Measurements from ENCODE around the gene LRRC28. TPM values are rescaled to one million over a fixed set of nuclear protein-coding genes. Genes with fewer than 3 reads are reported as not detected.

LRRC28 gene
- total RNA-seq, 2 donors from 2014 or later = 18.5 to 26.0 TPM

DNA sequence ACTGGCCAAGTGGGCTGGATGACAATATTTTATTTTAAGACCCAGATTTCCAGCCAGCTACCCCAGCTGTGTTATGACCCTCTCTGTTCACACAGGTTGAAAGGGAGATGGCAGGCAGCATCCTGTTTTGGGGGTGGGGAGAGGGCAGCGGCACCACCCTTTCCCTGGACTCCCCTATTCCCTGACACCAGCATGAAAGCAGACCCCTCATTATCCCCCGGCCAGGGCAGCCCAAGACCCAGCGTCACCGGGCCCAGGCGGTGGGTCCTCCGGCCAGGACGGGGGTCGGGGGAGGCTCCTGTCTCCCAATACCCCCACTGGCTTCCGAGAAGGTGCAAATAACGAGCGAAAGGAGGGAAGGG lies 186.9 kb downstream of the LRRC28 start:
- Mint-ChIP-seq H3K27me3 (peaks cover 3% of the 10 kb centered on the region), H3K4me1 (peaks cover 11% of the 10 kb centered on the region), H3K36me3 (ENCODE audit: low read depth) (no peaks in the 10 kb centered on the region), H3K27ac (no peak overlapping the region), H3K9me3 (no peaks in the 10 kb centered on the region), H3K4me3 (no peak overlapping the region)
- ATAC-seq (replicated peaks) = no peak

DNA sequence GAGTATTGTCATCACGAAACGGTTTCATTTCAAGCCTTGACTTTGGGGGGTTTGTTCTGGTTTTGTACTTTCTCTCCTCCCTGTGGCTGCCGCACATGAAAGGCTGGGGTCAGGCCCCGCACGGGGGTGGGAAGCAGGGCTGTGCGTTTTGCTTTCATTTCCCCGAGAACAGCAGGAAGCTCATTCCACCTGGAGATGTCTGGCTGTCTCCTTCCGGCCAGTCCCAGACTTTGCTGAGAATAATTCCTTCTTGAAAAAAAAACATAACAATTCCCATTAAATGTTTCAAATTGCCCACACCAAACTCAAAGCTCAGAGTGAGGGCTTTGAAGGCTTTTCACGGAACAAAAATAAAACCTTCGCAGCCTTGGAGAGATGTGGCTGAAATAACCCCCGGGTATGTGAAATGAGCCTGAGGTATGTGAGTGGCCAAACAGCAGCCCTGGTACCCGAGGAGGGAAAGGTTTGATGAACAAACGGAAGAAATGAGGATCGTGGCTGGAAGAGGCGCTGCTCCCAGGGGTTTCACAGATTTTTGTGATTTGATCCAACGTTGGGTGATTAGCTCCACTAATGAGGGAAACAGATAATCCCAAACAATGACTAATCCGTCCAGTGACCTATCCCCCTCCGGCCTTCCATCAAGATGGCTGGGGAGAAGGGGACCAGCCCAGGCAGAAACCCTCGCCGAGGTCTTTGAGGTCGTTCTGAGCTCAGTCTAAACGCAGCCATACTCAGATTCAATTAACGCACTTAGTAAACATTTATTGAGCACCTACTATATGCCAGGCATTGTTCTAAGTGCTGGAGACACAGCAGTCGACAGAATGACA lies 187.6 kb downstream of the LRRC28 start:
- no peaks in the 10 kb centered on the region for H3K36me3 Mint-ChIP-seq (ENCODE audit: low read depth)
- H3K27ac Mint-ChIP-seq = no peak overlapping the region
- peaks cover 14% of the 10 kb centered on the region for H3K4me1 Mint-ChIP-seq
- H3K9me3 Mint-ChIP-seq = no peaks in the 10 kb centered on the region
- H3K27me3 Mint-ChIP-seq = peaks cover 3% of the 10 kb centered on the region
- ATAC-seq (replicated peaks) = no peak
- H3K4me3 Mint-ChIP-seq = no peak overlapping the region

DNA sequence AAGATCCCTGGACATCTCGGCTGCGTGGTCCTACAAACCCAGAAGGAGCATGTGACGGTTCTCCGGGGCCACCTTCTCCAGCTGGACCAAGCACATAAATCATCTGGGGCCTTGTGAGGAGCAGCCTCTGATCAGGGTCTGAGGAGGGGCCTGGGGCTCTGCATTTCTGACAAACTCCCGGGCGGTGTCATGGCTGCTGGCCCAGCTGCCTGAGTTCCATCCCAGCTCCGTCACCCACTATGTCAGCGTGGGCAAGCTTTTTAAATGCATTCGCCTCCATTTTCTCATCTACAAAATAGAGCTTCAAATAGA lies 188.2 kb downstream of the LRRC28 start:
- no peaks in the 10 kb centered on the region for H3K36me3 Mint-ChIP-seq (ENCODE audit: low read depth)
- H3K4me1 Mint-ChIP-seq = peaks cover 16% of the 10 kb centered on the region
- H3K4me3 Mint-ChIP-seq = no peak overlapping the region
- no peak overlapping the region for H3K27ac Mint-ChIP-seq
- no peak for ATAC-seq (replicated peaks)
- no peaks in the 10 kb centered on the region for H3K9me3 Mint-ChIP-seq
- peaks cover 3% of the 10 kb centered on the region for H3K27me3 Mint-ChIP-seq

DNA sequence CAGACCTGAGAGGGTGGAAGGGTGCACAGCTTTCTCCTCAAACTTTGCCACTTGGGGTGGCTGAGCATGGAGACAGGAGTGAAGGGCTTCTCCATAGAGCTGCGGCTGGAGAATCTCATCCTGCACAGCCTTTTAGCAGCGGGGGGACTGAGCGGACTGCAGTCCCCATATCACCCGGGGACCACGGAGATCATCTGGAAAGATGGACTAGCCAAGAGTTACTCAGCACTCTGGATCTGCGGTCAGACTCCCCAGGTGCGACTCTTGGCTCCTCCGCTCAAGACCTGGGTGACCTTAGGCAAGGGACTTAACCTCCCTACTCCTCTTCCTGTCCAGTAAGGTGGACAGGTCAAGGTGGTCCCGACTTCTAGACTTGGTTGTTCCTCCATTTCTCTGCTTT lies 188.7 kb downstream of the LRRC28 start:
- Mint-ChIP-seq H3K27ac (no peak overlapping the region), H3K27me3 (peaks cover 3% of the 10 kb centered on the region), H3K4me1 (peaks cover 16% of the 10 kb centered on the region), H3K36me3 (ENCODE audit: low read depth) (no peaks in the 10 kb centered on the region), H3K9me3 (no peaks in the 10 kb centered on the region), H3K4me3 (no peak overlapping the region)
- ATAC-seq (replicated peaks) = no peak

Other genes with a start within 250 kb of the LRRC28 start
- gene PGPEP1L, start 243.7 kb upstream of the LRRC28 start, total RNA-seq = not detected
- gene SYNM, start 146.4 kb upstream of the LRRC28 start, total RNA-seq = under 1 TPM; 0.43 to 0.58 TPM
- gene TTC23, start 1.9 kb upstream of the LRRC28 start, total RNA-seq = 1 to 10 TPM in 1 of 2 donors, under 1 TPM in 1; 0.67 to 2.5 TPM